IPS-18c (cell line): ENCODE results near the gene FAHD1.

Source experiments
- H3K4me3 ChIP-seq: 2 replicates; pipeline ENCODE4 v1.7.0; 2013; ENCODE audit warnings: low read depth, mild to moderate bottlenecking, low read length, moderate library complexity; ENCODE audit not compliant: insufficient read depth
- H3K9me3 ChIP-seq: one replicate; pipeline ENCODE4 v1.6.1; 2013; ENCODE audit warnings: mild to moderate bottlenecking, low read length, moderate library complexity; ENCODE audit not compliant: control insufficient read depth, insufficient read depth

Gene FAHD1

DNA sequence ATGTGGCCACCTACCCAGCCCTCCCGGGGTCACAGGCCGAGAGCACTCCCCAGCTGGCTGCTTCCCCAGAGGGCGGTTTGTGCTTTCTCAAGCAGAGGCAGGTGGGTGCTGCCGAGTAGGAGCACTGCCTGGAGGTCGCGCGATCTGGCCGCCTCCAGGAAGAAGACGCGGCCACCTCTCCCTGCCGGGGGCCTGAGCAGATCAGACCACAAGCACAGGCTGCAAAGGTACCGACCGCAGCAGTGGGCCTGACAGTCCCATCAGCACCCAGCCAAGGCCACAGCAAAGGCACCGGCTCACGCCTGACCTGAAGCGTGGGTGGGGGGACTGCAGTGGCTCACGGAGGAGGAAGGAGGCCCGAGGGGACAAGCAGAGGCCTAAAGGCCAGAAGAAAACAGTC is 18.3 kb upstream of the FAHD1 start:
- peaks cover 4% of the 10 kb centered on the region for H3K9me3 ChIP-seq
- H3K4me3 ChIP-seq: no peak overlapping the region

DNA sequence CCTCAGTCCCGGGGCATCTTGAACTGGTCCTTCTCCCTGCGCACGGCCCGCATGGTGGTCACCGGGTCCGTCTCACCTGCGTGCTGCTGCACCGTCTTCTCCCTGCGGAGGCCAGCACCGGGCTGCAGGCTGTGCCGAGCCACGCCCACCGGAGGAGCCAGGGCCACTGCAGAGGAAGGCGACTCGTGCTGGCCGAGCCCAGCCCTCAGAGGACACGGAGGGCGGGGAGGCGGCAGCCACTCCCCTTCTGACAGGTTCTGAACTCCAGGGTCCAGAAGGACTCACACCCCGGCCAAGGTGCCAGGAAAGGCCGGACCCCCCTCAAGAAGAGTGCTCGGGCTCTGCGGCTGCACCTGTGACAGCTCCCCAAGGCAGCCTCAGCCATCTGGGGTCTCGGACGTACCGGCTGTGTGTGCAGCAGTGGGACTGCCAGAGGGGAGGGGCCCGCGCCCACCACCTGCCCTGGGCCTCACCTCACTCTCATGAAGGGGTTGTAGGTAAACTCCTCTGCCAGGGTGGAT is 17.7 kb upstream of the FAHD1 start:
- H3K4me3 ChIP-seq: no peak overlapping the region
- peaks cover 4% of the 10 kb centered on the region for H3K9me3 ChIP-seq

DNA sequence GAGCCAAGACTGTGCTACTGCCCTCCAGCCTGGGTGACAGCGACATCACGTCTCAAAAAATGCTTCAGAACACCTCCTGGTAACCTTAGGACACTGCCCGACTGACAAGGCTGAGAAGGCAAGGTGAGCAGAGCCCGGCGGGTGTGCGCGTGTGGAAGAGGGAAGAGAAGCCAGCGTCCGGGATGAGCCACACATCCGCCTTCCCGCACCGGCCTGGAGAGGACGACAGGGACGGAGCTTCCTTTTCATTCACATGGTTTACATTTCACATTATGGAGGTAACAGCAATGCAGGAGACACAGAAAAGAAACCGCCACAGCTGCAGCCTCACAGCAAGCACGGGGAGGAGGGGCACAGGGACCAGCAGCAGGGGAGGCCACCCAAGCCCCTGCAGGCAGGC is 16.9 kb upstream of the FAHD1 start:
- Histone ChIP-seq H3K9me3 (peaks cover 4% of the 10 kb centered on the region), H3K4me3 (no peak overlapping the region)

DNA sequence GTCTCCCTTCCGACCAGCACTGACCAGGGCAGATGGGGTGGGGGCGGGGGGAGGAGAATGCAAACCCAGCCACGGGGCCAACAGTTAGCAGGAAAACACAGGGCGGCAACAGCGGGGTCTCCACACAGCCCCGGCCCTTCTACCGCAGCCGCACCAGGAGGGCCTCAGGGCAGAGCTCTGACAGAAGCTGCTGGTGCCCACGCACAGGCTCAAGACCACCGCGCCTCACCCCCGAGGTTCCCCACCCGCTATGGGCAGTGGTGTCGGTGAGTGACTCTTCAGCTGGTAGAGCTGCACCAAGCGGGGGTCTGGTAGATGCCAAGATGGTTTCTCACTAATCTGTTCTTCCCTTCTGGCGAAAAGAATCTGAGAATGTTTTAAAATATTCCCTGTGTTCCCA is 16.5 kb upstream of the FAHD1 start:
- Histone ChIP-seq H3K9me3 (peaks cover 4% of the 10 kb centered on the region), H3K4me3 (no peak overlapping the region)

DNA sequence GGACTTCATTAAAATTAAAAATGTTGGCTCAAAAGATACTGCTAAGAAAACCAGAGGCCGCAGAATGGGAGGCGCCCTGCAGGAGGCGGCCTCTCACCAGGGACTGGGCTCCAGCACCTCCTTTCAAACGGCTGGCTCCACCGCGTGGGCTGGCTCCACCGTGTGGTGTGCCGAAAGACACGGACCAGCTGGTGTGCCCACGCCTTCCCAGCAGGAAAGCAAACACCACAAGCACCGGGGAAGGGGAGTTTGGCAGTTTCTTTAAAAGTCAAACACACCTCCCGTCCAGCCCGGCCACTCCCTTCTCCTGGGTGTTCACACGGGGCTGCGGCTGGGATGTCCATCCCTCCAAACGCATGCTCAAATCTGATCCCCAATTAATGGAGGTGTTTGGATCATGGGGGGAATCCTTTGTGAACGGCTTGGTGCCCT is 14.3 kb upstream of the FAHD1 start:
- H3K4me3 ChIP-seq: no peak overlapping the region

DNA sequence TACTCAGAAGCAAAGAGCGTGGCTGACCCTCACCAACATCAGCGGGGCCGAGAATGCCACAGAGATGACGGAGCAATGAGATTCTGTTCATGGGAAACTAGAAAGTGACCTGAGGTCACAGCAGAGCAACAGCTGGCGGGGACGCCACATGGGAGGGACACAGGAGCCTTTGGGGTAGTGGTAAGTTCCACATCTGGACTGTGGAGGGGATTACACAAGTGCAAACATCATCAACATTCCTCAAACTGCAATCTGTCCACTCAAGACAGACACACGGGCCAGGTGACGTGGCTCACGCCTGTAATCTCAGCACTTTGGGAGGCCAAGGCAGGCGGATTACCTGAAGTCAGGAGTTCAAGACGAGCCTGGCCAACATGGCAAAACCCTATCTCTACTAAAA is 11.5 kb upstream of the FAHD1 start:
- Histone ChIP-seq H3K9me3 (no peaks in the 10 kb centered on the region), H3K4me3 (no peak overlapping the region)

More for the DNA sequence above, 14.3 kb upstream of the FAHD1 start:
- no peaks in the 10 kb centered on the region for H3K9me3 ChIP-seq

DNA sequence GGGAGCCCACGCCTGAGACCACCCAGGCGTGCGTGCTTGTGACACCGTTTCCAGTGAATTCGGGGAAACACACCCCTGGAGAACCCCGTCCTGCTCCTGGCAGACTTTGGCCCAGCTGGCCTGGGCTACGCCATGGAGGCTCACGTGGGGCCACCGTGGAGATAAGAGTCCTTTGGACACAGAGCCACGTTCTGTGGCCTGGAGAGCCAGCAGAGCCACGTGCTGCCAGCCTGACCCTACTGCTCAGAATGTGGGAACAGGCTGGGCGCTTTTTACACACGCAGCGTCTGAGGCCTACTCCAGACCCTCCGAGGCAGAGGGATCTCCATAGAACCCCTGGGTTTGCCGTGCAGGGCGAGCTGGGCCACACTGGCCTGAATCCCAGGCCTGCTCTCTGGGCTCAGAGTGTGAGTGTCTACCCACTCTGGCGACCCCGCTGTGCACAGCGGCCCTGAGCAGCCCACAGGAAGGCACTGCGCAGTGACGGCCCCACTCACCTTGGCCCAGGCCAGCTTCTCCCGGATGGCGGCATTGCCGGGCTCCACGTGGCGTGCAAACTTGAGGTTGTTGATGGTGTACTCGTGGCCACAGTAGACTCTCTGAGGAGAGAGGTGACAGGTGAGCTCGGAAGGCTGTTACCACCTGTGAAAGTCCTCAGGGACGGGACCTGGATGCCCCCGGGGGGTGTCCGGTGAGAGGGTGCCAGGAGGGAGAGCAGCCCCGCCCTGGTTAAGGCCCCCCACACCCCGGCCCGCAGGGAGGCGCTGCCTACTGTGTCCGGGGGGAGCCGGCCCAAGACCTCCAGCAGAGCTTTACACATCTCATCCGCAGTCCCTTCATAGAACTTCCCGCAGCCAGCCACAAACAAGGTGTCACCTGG is 10.4 kb upstream of the FAHD1 start:
- no peaks in the 10 kb centered on the region for H3K9me3 ChIP-seq

DNA sequence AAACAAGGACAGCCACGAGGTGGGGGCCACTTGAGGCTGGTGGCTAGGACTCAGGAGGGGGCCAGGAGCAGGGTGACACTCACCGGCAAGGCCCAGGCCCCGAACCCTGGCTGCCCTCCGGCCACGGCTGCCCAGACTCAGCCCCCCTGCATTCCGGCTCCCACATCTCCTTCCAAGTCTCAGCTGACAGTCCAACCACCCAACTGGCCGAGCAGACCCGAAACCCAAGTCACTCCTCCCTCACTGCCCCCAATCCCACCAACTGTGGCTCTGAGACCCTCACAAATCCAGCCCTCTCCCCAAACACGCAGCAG is 9.8 kb upstream of the FAHD1 start:
- no peaks in the 10 kb centered on the region for H3K9me3 ChIP-seq
- H3K4me3 ChIP-seq: no peak overlapping the region

More for the DNA sequence above, 10.4 kb upstream of the FAHD1 start:
- H3K4me3 ChIP-seq: no peak overlapping the region

DNA sequence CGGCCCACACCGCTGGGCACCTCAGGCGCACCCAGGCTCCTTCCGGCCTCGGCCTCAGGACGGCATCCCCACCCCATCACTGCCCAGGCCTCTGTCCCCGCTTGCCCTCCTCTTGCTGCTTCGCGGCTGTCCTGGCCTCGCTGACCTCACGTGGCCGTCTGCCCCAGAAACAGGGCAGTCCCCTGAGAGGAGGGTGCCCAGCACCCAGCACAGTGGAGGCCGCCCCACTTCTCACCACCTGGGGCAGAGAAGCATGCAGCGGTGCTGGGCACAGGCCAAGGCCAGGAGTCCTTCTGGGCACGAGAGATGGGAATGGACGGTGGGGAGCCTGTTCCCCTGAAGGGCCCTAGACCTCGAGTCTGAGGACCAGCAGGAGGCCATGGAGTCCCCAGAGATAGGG is 9.3 kb upstream of the FAHD1 start:
- H3K4me3 ChIP-seq: no peak overlapping the region
- H3K9me3 ChIP-seq: no peaks in the 10 kb centered on the region

DNA sequence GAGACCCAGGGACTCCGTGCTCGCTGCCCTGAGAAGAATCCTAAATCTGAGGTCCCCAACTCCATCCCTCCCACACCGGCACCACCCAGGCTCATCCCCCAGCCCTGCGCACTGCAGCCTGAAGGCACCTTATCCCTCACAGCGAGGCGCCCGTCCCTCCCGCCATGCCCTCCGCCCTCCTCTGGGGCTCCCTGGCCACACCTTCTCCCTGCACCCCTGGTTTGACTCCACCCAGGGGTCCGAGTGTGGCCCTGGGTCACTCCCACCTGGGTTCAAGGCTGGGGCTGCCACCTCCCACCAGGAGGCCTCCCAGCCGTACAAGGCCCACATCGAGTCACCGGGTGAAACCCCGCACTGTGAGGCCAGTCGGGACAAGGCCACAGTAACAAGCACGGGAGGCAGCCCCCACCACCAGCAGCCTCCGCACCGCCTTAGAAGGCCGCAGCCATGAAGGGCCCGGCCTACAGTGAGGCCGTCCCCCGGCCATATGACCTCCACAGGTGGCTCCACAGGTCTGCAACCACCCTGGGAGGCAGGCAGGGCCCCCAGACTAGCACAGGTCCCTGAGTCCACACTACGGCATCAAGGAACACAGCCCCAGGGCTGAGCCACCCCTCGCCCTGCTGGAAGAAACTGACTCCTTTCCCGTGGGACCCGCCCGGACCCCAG is 8.7 kb upstream of the FAHD1 start:
- H3K9me3 ChIP-seq: no peaks in the 10 kb centered on the region
- H3K4me3 ChIP-seq: no peak overlapping the region

DNA sequence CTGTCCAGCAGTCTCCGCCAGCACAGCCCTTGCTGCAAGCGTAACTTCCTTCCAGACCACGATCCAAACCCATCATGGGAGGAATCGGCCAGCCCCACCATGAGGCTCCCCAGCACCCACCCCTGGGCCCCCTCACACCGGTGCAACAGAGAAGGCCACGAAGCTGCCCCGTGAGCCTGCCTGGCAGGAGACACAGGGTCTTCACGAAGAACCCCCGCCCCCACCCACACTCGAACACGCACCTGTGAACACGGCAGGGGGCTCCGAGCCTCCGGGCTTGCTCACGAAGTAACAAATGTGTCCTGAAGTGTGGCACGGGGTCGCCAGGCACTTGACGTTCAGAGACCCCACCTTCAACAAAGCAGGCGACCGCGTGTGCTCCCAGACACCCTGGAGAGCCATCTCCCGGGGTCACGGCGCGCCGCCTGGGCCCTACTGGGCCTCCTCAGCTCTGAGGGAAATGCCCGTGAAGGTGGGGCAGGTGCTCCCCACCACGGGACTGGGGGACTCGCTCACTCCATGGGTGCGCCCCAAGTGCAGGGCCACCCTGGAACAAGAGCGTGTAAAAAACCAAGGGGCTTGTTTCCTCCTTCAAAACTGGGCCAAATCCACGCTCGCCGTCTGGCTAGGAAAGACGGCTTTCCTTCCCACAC is 8.0 kb upstream of the FAHD1 start:
- H3K4me3 ChIP-seq: no peak overlapping the region
- H3K9me3 ChIP-seq: no peaks in the 10 kb centered on the region

DNA sequence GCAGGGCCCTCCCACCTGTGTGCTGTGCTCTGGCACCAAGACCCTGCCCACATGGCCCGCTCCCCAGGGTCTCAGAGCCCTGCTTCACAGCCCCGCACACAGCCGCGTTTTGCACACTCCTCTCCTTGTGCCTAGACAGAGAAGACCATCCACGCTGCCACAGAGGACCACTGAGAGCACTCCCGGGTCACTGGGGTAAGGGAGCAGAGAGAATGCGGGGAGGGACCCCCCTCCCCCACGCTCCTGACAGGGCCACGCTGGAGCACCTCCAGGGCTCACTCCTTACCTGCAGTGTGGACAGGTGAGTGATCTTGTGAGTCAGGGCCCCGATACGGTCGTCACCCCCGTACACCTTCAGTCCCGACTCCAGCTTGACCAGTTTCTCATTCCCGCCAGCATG is 7.4 kb upstream of the FAHD1 start:
- Histone ChIP-seq H3K9me3 (no peaks in the 10 kb centered on the region), H3K4me3 (no peak overlapping the region)

DNA sequence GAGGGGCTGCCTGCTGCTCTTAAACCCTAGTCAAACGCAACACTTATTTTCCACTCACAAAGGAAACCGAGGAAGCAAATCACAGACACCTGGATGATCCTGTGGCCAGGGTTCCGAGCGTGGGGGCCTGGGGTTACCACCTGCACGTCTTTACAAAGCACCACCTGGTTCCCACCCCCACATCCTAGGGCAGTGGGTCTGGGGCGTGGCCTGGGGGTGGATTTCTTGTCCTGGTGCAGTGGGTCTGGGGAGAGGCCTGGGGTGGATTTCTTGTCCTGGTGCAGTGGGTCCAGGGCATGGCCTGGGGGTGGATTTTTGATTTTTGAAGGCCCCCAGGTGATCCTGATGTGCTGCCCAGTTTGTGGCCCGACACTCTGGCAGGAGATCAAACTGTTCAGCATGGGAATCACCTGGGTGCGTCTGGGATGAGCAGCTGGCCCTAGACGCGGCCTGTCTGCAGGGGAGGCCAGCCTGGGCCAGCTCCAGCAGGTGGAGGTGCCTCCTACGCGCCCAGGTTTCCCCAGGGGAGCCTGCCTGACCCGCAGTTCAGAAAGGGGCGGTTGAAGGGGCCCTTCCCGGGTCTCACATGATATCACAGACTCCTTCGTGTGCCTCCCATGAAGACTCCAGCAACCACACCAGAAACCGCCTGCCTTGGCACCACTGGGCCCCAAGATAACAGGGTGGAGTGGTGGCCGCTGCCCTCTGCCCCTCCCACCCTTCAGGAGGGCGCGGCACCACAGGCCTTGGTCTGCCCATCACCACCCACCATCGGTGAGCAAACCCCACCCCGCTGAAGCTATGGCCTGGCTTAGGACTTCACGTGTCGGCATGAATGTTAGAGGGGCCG is 6.7 kb upstream of the FAHD1 start:
- Histone ChIP-seq H3K4me3 (no peak overlapping the region), H3K9me3 (no peaks in the 10 kb centered on the region)

DNA sequence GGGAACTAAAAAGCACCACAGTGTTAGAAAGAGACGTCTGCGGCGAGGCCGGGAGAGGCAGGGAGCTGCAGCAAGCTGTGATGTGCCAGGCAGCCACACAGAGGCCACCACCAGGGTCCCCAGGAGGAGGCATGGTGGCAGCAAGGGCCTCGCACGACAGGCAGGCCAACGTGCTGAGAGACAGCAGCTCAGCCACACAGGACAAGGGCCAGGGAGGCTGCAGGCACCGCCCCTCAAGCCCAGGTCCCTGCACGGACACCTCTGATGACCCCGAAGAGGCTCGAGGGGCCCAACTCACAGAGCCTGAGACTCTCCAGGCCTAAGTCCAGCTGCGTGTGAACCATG is 6.1 kb upstream of the FAHD1 start:
- Histone ChIP-seq H3K9me3 (no peaks in the 10 kb centered on the region), H3K4me3 (no peak overlapping the region)

DNA sequence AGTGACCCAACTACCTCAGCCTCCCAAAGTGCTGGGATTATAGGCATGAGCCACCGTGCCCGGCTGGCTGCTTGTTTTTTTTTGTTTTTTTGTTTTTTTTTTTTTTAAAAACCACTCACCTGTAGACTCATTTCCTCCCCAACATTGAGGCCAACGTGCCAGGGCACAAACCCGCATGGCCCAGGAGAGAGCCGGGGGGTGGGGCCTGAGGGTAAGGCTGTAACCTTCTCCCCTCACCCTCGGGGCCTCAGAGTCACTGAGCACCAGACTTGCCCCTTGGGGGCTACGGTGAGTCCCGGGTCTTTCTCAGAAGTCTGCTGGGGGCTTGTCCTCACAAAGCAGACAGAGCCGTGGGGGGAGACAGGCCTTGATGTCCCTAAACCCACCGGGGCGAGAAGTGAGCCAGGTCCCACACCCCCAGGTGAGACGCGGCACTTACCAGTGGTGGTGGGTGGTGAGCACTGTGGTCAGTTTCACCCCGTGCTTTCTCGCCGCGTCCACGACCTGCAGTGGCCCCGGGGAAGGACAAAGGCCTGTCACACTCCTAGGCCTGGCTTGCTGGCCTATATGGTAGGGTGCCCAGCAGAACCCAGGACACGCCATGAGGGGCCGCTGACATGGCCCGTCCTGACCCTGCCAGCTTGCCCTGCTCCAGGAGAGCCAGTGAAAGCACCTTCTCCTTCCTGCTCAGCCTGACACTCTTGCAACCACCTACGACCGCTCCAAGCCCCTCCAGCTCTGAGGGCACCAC is 5.0 kb upstream of the FAHD1 start:
- Histone ChIP-seq H3K4me3 (no peak overlapping the region), H3K9me3 (peaks cover 2% of the 10 kb centered on the region)

DNA sequence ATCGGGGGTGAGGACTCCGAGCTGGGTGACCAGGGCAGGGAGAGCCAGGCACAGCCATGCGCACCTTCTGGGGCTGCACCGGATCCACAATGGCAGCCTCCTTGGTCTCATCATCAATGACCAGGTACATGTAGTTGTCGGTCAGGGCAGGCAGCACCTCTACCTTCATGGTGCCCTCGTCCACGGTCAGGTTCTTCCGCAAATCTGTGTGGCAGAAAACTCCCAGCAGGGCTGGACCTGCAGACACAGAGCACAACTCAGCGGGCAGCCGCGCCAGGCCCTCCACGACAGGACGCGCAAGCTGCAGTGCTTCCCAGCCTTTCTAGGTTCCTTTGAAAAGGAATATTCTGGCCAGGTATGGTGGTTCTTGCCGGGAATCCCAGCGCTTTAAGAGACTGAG is 4.2 kb upstream of the FAHD1 start:
- Histone ChIP-seq H3K4me3 (no peak overlapping the region), H3K9me3 (peaks cover 2% of the 10 kb centered on the region)

DNA sequence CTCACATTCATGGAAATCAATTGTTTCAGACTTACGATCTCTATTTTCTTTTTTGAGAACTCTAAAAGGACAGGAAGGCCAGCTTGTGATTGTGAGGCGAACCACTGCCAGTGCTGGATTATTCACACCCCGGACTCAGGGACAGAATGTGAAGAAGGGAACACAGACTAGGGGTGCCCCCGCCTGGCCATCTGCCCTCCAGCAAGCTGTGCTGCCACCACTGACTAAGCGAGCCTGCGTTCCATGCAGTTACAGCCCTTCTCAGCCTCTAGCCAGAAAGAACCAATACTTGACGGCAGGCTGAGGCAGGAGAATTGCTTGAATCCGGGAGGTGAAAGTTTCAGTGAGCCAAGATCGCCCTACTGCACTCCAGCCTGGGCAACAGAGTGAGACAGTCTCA is 3.2 kb upstream of the FAHD1 start:
- peaks cover 2% of the 10 kb centered on the region for H3K9me3 ChIP-seq
- H3K4me3 ChIP-seq: no peak overlapping the region
